ENCODE data around the gene RAB4B.
"Not testable (repeated sequence)": the region's sequence is repeated elsewhere in the genome, so short reads cannot be mapped to it uniquely, and the experiment has no call there.

Gene RAB4B

DNA sequence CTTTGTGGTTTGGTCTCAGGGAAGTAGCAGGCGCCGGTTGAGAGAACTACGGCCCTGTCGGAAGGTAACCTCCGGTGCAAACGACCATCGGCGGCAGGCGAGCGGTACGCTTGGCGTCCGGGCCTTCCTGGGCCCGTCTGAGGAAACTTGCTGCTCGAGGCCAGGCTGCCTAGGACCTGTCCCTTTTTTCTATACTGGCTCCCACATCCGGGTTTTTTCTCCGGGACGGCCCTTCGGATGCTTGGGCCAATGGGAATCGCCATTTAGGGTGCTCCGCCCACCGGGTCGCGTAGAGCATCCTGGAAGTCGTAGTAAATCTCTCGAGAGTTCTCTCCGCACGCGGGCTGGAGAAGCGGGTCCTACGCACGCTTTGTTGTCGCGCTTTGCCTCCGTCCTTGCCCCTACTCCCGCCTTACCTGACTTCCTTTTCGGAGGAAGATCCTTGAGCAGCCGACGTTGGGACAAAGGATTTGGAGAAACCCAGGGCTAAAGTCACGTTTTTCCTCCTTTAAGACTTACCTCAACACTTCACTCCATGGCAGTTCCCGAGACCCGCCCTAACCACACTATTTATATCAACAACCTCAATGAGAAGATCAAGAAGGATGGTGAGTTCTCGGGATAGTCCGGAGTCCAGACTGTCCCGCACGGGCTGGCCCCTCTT is 27.0 kb upstream of the RAB4B start, which contains the start of gene SNRPA:
Gene SNRPA (plus strand): TSS at position 330 of the 664 bp plus-strand sequence. CDS start 206 bp downstream, at position 536.
- peak; percentile 95 for DNase-seq (ENCODE audit: low read depth)

DNA sequence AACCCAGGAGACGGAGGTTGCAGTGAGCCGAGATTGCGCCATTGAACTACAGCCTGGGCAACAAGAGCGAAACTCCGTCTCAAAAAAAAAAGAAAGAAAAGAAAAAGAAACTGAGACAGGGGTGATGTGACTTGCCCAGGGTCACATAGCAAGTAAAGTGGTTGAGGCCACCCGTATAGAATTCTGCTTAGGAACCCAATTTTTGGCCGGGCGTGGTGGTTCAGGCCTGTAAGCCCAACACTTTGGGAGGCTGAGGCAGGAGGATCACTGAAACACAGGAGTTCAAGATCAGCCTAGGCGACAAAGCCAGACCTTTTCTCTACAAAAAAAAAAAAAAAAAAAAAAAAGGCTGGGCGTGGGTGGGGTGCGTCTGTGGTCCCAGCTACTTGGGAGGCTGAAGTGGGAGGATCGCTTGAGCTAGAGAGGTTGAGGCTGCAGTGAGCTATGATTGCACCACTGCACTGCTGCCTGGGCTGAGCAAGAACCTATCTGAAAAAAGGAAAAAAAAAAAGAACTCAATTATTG is 25.7 kb upstream of the RAB4B start:
- DNase-seq (ENCODE audit: low read depth), result no peak

DNA sequence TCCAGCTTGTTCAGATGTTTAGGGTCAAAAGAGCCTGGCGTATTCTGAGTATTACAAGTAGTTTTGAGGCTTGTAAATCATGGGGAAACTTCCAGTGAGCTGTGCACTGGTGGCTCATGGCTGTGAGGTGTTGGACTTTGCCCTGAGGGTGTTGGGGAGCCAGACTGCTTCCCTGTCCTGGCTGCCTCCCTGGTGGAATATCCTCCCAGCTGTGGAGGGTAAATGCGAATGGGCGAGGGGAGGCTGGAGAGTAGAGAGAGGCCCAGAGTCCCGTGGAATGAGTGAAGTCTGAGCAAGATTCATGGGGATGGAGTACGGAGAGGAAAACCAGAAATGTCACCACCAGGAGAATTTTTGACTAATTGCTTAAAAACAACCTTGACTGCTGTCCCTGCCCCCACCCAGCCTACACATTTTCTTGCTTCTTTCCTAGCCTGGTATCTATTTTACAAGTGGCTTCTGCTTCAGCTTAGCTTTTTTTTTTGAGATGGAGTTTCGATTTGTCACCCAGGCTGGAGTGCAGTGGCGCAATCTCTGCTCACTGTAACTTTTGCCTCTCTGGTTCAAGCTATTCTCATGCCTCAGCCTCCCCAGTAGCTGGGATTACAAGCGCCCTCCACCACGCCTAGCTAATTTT is 23.3 kb upstream of the RAB4B start:
- DNase-seq (ENCODE audit: low read depth), result no peak

DNA sequence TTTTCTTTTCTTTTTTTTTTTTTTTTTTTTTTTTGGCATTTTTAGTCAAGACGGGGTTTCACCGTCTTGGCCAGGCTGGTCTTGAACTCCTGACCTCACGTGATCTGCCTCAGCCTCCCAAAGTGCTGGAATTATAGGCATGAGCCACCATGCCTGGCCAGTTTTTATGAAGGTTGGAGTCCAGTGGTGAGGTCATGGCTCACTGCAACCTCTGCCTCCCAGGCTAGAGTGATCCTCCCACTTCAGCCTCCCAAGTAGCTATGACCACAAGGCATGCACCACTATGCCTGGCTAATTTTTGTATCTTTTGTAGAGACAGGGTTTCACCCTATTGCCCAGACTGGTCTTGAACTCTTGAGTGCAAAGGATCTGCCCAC is 22.8 kb upstream of the RAB4B start:
- no peak for DNase-seq (ENCODE audit: low read depth)

DNA sequence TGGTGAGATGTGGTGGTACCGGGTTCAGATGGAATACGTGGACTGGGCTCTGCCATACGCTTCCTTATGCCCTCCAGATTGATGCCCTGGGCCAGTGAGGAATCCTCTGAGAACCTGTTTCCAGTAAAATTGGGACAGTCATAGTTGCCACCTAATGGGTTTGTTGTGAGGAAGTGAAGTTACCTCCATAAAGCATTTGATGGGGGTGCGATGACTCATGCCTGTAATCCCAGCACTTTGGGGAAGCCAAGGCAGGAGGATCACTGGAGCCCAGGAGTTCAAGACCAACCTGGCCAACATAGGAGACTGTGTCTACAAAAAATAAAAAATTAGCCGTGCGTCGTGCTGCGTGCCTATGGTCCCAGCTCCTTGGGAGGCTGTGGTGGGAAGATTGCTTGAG is 22.3 kb upstream of the RAB4B start:
- DNase-seq (ENCODE audit: low read depth), result no peak

DNA sequence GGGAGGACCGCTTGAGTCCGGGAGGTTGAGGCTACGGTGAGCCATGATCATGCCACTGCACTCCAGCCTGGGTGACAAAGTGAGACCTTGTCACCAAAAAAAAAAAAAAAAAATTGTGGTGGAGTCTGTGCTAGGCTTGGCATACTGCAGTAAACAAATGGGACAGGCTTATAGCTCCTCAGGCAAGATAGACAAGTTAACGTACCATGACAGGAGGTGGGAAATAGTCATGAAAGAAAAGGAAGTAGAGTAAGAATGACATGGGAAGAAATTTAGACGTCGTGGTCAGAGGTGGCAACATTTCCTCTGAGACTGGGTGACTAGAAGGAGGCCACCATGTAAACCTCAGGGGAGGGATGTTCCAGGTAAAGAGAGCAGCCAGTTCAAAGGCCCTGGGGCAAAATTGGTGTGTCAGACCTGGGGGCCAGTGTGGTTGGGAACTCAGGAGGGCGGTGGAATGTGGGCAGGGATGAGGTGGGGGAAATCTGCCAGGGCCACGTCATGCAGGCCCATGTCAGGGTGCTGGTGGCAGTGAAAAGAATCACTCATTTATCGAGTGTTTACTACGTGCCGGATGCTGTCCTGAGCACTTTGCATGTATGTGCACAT is 21.4 kb upstream of the RAB4B start:
- no peak for DNase-seq (ENCODE audit: low read depth)

DNA sequence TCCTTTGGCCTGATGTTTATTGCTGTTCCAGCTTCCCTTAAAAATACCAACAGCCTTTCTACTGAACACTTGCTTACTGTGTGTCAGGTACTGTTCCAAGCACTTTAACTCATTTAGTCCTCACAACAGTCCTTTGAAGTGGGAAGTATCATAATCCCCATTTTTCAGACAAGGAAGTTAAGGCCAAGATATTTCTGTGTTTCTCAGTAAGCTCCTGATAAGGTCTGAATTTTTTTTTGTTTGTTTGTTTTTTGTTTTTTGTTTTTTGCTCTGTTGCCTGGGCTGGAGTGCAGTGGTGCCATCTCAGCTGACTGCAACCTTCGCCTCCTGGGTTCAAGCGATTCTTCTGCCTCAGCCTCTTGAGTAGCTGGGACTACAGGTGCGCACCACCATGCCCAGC is 19.6 kb upstream of the RAB4B start:
- no peak for DNase-seq (ENCODE audit: low read depth)

DNA sequence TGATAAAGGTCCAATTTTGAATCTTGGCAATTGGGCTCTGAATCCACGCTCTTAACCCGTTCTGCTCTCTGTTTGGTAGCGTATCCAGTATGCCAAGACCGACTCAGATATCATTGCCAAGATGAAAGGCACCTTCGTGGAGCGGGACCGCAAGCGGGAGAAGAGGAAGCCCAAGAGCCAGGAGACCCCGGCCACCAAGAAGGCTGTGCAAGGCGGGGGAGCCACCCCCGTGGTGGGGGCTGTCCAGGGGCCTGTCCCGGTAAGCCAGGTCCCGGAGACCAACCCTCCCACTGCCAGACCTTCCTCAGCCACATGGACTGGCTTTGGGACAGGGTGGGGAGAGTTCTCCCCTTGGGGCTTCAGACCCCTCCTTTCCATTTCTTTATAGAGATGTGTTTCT is 18.7 kb upstream of the RAB4B start:
- no peak for DNase-seq (ENCODE audit: low read depth)

DNA sequence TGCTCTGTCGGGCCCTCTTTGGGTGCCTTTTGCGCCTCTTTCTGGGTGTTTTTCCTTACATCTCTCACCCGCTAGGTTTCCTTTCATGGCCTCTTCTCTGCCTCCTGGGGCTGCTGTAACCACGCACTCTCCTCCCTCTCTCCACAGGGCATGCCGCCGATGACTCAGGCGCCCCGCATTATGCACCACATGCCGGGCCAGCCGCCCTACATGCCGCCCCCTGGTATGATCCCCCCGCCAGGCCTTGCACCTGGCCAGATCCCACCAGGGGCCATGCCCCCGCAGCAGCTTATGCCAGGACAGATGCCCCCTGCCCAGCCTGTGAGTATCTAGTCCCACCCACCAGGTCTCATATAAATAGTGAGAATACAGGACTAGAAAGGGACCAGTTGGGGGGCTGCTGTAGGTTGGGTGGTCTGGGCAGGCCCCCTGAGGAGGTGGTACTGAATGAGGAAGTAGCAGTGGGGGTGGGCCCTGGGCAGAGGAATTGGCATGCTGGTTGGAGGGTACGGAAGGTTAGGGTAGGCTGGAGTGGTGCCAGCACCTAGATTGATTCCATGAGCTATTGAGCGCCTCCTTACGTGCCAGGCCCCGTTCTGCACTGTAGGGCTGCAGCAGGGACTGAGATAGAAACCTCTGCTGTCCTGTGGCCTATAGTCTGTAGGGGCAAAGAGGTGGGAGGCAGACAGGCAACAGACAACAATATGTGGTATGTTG is 15.1 kb upstream of the RAB4B start:
- DNase-seq (ENCODE audit: low read depth), result no peak

DNA sequence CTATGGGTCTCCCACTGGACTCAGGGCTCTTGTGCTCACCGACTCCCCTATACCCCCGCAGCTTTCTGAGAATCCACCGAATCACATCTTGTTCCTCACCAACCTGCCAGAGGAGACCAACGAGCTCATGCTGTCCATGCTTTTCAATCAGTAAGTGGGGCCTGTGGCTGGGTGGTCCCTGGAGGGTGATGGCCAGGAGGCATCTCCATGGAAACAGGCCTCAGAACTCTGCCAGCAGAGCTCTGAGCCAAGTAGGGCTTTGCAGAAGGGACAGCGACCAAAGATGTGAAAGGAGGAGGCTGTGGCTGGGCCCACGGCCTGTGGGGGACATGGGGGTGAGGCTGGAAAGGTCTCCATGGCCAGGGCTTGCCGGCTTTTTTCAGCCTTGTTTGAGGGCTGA is 14.5 kb upstream of the RAB4B start:
- no peak for DNase-seq (ENCODE audit: low read depth)

DNA sequence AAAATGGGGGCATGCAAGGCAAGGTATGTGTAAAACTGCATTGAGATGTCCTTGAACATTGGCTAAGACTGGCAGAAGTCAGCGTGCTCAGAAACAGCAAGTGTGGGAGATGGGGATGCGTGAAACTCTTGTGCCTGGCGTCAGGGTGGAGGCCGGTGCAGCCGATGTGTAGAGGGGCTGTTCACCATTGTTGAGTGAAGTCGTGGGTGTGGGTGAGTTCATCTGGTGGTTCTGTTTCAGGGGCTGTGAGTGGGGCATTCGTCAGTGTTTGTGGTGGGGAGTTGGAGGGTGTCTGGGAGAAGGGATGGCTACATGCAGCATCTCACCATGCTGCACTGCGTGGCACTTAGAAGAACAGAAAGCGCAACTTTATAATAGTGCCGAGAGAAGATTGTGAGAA is 14.1 kb upstream of the RAB4B start:
- no peak for DNase-seq (ENCODE audit: low read depth)

DNA sequence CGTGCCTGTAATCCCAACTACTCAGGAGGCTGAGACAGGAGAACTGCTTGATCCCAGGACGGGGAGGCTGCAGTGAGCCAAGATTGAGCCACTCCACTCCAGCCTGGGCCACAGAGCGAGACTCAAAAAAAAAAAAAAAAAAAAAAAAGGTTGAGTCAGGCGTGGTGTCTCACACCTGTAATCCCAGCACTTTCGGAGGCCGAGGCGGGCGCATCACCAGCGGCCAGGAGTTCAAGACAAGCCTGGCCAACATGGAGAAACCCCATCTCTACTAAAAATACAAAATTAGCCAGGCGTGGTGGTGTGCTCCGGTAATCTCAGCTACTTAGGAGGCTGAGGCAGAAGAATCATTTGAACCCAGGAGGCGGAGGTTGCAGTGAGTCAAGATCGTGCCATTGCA is 11.7 kb upstream of the RAB4B start:
- not testable (repeated sequence) for DNase-seq (ENCODE audit: low read depth)

DNA sequence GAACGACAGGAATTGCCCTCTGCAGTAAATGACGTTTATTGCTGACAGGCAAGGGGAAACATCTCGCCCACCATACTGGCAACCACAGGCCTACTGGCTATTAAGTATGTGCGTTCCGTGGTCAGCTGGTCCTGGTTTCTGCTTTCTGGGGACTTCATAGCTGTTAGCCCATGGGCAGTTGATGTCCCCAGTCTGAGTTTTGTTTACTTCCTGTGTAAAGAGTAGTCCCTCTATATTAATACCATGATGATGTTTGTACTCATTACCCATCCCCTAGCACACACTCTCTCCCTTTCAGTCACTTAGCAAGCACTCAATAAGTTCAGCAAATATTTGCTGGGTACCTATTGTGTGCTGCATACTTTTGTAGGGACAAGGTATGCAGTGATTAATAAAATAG is 9.2 kb upstream of the RAB4B start:
- no peak for DNase-seq (ENCODE audit: low read depth)

DNA sequence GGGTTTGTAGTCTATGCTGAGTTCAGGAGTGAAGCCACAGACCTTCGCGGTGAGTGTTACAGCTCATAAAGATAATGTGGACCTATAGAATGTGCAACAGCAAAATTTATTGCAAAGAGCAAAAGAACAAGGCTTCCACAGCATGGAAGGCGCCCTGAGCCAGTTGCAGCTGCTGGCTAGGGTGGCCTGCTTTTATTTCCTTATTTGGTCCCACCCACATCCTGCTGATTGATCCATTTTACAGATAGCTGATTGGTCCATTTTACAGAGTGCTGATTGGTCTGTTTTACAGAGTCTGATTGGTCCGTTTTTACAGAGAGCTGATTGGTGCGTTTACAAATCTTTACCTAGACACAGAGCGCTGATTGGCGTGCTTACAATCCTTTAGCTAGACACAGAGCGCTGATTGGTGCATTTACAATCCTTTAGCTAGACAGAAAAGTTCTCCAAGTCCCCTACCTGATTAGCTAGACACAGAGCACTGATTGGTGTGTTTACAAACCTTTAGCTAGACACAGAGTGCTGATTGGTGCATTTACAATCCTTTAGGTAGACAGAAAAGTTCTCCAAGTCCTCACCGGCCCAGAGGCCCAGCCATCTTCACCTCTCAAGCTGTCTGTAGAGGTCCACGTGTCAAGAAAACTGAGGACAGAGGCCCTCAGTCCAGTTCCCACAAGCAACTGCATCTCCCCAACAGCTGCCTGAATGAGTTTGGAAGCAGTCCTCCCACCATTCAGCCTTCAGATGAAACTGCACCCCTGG is 6.8 kb upstream of the RAB4B start:
- DNase-seq (ENCODE audit: low read depth), result not testable (repeated sequence)

DNA sequence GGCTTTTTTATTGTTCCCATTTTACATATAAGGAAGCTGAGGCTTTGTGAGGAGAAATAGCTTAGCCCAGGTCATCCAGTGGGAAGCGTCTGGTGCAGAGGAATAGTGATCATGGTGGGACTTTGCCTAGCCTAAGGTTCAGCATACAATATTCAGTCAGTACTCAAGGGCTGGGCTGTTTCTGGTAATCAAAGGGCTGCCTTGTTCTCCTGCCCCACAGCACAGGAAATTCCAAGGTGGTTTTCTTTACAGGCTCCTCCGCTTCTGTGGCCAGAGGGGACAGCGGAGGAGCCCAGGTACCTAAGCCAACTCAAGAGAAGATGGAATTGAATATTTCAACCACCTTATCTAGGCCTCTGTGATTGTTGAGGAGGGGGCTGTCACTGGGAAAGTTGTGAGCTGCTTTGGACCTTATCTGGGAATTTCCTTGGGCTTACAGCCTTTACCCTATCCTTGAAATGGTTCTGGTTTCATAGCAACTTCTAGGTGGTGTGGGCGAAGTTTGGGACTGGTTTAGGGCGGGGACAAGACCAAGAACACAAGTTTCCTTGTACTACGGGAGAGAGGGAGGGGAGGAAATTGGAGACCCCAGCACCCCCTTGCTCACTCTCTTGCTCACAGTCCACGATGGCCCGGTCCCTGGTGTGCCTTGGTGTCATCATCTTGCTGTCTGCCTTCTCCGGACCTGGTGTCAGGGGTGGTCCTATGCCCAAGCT is 3.0 kb upstream of the RAB4B start, which contains the start of gene MIA:
Gene MIA (plus strand): TSS at position 606 of the 716 bp plus-strand sequence. CDS start 22 bp downstream, at position 628.
- no peak for DNase-seq (ENCODE audit: low read depth)

DNA sequence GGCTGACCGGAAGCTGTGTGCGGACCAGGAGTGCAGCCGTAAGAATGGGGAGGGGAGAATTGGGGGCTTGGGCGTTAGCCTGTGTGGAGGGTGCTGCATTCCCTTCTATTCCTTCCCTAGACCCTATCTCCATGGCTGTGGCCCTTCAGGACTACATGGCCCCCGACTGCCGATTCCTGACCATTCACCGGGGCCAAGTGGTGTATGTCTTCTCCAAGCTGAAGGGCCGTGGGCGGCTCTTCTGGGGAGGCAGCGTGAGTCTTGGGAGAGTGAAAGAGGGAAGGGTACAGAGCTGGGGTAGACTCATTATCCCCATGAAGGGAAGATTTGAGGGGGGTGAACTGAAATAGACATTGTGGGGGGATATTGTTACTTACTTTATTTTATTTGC is 2.4 kb upstream of the RAB4B start:
- DNase-seq (ENCODE audit: low read depth), result no peak

DNA sequence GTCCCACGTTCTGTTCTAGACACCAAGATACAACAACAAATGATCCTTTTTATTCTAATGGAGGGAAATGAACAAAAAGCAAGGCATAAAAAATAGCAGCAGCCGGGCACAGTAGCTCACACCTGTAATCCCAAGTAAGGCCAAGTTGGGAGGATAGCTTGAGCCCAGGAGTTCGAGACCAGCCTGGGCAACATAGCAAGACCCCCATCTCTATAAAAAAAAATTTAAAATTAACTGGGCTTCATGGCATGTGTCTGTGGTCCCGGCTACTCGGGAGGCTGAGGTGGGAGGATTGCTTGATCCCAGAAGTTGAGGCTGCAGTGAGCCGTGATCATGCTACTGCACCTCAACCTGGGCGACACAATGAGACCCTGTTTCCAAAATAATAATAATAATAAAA is 1.7 kb upstream of the RAB4B start:
- no peak for DNase-seq (ENCODE audit: low read depth)

DNA sequence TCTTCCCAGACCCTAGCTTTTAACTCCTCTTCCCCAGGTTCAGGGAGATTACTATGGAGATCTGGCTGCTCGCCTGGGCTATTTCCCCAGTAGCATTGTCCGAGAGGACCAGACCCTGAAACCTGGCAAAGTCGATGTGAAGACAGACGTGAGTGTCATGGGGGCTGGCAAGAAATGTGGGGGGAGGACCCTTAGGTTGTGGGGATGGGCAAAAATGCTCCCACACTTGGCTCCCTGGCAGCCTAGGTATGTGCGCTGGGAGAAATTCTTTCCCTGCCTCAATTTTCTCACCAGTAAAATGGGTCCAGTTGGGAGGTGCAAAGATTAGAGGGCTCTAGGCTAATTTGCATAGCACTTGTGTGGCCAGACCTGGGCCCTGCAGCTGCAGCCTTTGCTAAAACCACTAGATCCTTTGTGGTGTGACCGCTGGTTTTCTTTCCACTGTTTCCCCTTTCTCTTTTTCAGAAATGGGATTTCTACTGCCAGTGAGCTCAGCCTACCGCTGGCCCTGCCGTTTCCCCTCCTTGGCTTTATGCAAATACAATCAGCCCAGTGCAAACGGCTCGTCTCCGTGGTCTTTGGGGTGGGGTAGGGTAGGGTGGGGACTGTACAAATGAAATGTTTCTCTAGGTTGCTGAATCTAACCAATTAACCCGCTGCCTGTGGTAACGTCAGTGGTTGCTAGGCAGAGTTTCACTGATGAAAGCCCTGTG is 959 bp upstream of the RAB4B start:
- DNase-seq (ENCODE audit: low read depth), result peak; percentile 88

DNA sequence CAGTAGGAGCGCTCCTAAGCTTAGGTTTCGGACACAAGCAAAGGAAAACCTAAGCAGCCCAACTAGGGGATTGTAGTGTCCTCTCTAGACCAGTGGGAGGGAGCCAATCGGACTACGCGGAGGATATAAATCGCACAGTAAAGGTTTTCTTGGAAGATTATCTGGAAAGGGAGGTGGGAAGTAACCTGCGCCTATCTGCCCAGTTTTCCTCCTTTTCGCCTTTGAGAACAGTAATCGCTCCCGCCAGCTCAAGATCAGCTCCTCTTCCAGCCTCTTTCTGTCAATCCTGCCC is 456 bp upstream of the RAB4B start:
- no peak for DNase-seq (ENCODE audit: low read depth)

DNA sequence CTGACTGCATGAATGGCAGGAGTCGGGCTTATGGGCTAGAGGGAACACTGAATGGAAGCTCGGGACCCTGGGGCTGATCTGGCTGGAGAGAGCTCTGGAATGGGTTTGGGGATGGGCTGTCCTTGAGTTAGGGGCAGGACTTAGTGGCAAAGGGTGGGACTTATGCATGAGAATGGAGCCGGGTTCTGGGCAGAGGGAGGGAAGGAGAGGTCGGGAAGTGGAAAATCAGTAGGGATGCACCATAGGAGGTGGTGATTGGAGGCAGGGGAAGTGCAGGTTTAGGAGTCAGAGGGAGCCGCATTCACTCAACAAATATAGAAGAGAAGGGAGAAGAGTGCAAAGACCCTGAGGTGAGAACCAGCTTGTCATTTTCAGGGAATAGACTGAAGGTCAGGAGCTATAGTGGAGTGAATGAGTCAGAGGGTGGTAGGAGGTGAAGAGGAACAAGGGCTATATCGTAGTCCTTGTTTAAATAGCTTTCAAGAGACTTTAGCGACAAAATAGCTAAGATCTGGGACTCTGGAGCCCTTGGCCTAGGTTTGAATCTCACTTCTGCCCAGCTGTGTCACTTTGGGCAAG is 748 bp downstream of the RAB4B start:
- DNase-seq (ENCODE audit: low read depth), result no peak

All from fibroblast of the conjunctiva (primary cell).